Neutrophil (primary cell): ENCODE results near the gene IFNL4.

Experiments used
- H3K27ac ChIP-seq: fragments of 200-600 bp; sonication (generic); 2 replicates; pipeline ENCODE4 v1.5.1; 2016; ENCODE audit warnings: mild to moderate bottlenecking, moderate library complexity
- H3K27me3 ChIP-seq: fragments of 200-600 bp; sonication (generic); 2 replicates; pipeline ENCODE4 v1.6.0; 2016; ENCODE audit warnings: mild to moderate bottlenecking
- H3K36me3 ChIP-seq: fragments of 200-600 bp; sonication (generic); 2 replicates; pipeline ENCODE4 v1.5.1; 2017
- H3K4me1 ChIP-seq, 2 experiments: fragments of 200-600 bp in 1 of 2; sonication (generic) in 1 of 2; 1 replicate in 1 of 2; 2 replicates in 1 of 2; pipeline versions ENCODE4 v1.5.1 to v1.6.1; 2013 to 2016; ENCODE audit warnings: low read depth in 1 of 2, low read length in 1 of 2, mild to moderate bottlenecking in 1 of 2, moderate library complexity in 1 of 2; ENCODE audit not compliant: control insufficient read depth in 1 of 2, insufficient read depth in 1 of 2
- H3K4me3 ChIP-seq, 2 experiments: fragments of 200-600 bp in 1 of 2; sonication (generic) in 1 of 2; 1 replicate in 1 of 2; 2 replicates in 1 of 2; pipeline ENCODE4 v1.5.1; 2013 to 2016; ENCODE audit warnings: low read depth in 1 of 2, low read length in 1 of 2, mild to moderate bottlenecking in 1 of 2, moderate library complexity in 1 of 2
- H3K9me3 ChIP-seq: fragments of 200-600 bp; sonication (generic); 2 replicates; pipeline ENCODE4 v1.5.1; 2016
- CTCF ChIP-seq: fragments of 200-600 bp; sonication (generic); IDR thresholded peaks from 2 replicates; pipeline ENCODE4 v1.5.1; 2016; ENCODE audit warnings: antibody characterized with exemption

The IFNL4 gene

GRCh38 chr19:39237200-39238184 is 11.2 kb downstream of the IFNL4 start:
- no peaks in the 10 kb centered on the region for H3K9me3 ChIP-seq
- no peak for TF ChIP-seq CTCF
- H3K27ac ChIP-seq: no peak overlapping the region
- no peaks in the 10 kb centered on the region for H3K36me3 ChIP-seq
- H3K4me3 ChIP-seq: no peak overlapping the region
- H3K4me1 ChIP-seq: peaks cover 0 to 4% of the 10 kb centered on the region in 2 experiments
- H3K27me3 ChIP-seq: peaks cover 39% of the 10 kb centered on the region

- H3K27ac ChIP-seq: no peak overlapping the region
- no peak overlapping the region for H3K4me3 ChIP-seq
- TF ChIP-seq CTCF: no peak
- peaks cover 36% of the 10 kb centered on the region for H3K27me3 ChIP-seq
- no peaks in the 10 kb centered on the region for H3K9me3 ChIP-seq
- no peaks in the 10 kb centered on the region for H3K36me3 ChIP-seq
- H3K4me1 ChIP-seq: peaks cover 0 to 4% of the 10 kb centered on the region in 2 experiments
These were observed 12.1 kb downstream of the IFNL4 start for GRCh38 chr19:39236527-39236926.

- Histone ChIP-seq H3K27ac (no peak overlapping the region), H3K9me3 (no peaks in the 10 kb centered on the region), H3K4me3 (no peak overlapping the region), H3K27me3 (peaks cover 12% of the 10 kb centered on the region), H3K4me1 (peaks cover 0 to 2% of the 10 kb centered on the region in 2 experiments), H3K36me3 (no peaks in the 10 kb centered on the region)
- no peak for TF ChIP-seq CTCF
These were observed 15.9 kb downstream of the IFNL4 start for GRCh38 chr19:39232708-39233107.

GRCh38 chr19:39230096-39230764 is 18.4 kb downstream of the IFNL4 start:
- H3K27me3 ChIP-seq: peaks cover 16% of the 10 kb centered on the region
- no peaks in the 10 kb centered on the region for H3K4me1 ChIP-seq
- no peaks in the 10 kb centered on the region for H3K9me3 ChIP-seq
- no peak overlapping the region for H3K27ac ChIP-seq
- H3K36me3 ChIP-seq: no peaks in the 10 kb centered on the region
- TF ChIP-seq CTCF: no peak
- no peak overlapping the region for H3K4me3 ChIP-seq

- no peaks in the 10 kb centered on the region for H3K36me3 ChIP-seq
- peaks cover 3 to 7% of the 10 kb centered on the region in 2 experiments for H3K4me1 ChIP-seq
- peaks cover 24% of the 10 kb centered on the region for H3K27me3 ChIP-seq
- H3K9me3 ChIP-seq: no peaks in the 10 kb centered on the region
- no peak overlapping the region for H3K27ac ChIP-seq
- H3K4me3 ChIP-seq: no peak overlapping the region
- TF ChIP-seq CTCF: no peak
These were observed 23.7 kb downstream of the IFNL4 start for GRCh38 chr19:39224910-39225309.
